Type B pancreatic cell (in vitro differentiated cells): Measurements from ENCODE around the gene TRIO. TPM values are rescaled to one million over a fixed set of nuclear protein-coding genes. Genes with fewer than 3 reads are reported as not detected.

Source experiments
- DNase-seq: peaks from one replicate; pipeline ENCODE4 v3.0.0; 2021; ENCODE audit warnings: mixed read lengths; ENCODE audit not compliant: unreplicated experiment; ENCODE audit errors: extremely low spot score
- H3K27ac Mint-ChIP-seq: 2 replicates; pipeline ENCODE4 v1.8.0; 2021; ENCODE audit warnings: mild to moderate bottlenecking, mixed read lengths
- H3K27me3 Mint-ChIP-seq: 2 replicates; pipeline ENCODE4 v1.8.0; 2021; ENCODE audit warnings: mixed read lengths
- H3K36me3 Mint-ChIP-seq: 2 replicates; pipeline ENCODE4 v1.8.0; 2021; ENCODE audit warnings: mixed read lengths
- H3K4me1 Mint-ChIP-seq: one replicate; pipeline ENCODE4 v1.8.0; 2021; ENCODE audit warnings: mixed read lengths; ENCODE audit not compliant: unreplicated experiment
- H3K4me3 Mint-ChIP-seq: 2 replicates; pipeline ENCODE4 v1.8.0; 2021; ENCODE audit warnings: mild to moderate bottlenecking, mixed read lengths
- H3K9me3 Mint-ChIP-seq: 2 replicates; pipeline ENCODE4 v1.8.0; 2021; ENCODE audit warnings: mixed read lengths
- total RNA-seq: library from RNA; stranded (reverse); gene quantifications from 2 replicates; pipeline ENCODE4 v1.2.1, GENCODE V29; 2021; ENCODE audit warnings: low replicate concordance
- TF ChIP-seq, protein P1 (sequence below): fragments of 200-600 bp; sonication (generic); conservative IDR thresholded peaks from 2 replicates; pipeline ENCODE4 v1.5.0; 2021; ENCODE audit warnings: antibody characterized with exemption, mild to moderate bottlenecking

The TRIO gene
- total RNA-seq, 1 donor from 2014 or later: 145 TPM

DNA sequence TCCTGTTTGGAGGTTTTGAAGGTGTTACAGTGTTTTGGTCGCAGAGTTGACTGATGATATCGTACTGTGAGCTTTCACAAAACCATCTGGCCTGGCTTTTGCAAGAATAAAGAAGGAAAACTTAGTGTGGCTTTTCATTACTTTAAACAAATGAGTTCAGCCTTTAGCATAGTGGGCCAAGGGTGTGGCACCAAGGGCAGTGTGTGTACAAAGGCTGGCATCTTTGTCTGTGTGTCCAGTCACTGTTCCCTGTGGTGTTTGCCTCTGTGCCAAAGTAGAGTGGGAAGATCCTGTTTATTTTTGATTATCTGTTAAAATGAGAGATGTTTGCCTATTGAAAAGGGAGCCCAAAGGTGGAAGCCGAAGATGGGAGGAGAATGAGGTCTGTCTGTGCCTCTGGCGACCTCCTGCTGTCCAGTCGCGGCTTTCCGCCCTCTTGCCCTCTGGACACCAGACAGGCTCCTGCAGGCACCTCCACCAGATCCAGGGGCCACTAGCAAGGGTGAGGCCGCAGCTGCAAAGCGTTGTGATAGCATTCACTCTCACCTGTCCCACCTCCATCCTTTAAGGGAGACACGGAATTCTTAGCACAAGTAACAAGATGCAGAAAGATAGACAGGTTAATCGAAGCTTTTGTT lies 113.7 kb downstream of the TRIO start:
- H3K4me1 Mint-ChIP-seq: peaks cover 56% of the 10 kb centered on the region
- H3K9me3 Mint-ChIP-seq: peaks cover 6% of the 10 kb centered on the region
- no peak overlapping the region for H3K4me3 Mint-ChIP-seq
- peaks cover 9% of the 10 kb centered on the region for H3K36me3 Mint-ChIP-seq
- H3K27me3 Mint-ChIP-seq: no peaks in the 10 kb centered on the region
- TF ChIP-seq, protein P1, sequence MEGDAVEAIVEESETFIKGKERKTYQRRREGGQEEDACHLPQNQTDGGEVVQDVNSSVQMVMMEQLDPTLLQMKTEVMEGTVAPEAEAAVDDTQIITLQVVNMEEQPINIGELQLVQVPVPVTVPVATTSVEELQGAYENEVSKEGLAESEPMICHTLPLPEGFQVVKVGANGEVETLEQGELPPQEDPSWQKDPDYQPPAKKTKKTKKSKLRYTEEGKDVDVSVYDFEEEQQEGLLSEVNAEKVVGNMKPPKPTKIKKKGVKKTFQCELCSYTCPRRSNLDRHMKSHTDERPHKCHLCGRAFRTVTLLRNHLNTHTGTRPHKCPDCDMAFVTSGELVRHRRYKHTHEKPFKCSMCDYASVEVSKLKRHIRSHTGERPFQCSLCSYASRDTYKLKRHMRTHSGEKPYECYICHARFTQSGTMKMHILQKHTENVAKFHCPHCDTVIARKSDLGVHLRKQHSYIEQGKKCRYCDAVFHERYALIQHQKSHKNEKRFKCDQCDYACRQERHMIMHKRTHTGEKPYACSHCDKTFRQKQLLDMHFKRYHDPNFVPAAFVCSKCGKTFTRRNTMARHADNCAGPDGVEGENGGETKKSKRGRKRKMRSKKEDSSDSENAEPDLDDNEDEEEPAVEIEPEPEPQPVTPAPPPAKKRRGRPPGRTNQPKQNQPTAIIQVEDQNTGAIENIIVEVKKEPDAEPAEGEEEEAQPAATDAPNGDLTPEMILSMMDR: no peak
- H3K27ac Mint-ChIP-seq: no peak overlapping the region
- no peak for DNase-seq

DNA sequence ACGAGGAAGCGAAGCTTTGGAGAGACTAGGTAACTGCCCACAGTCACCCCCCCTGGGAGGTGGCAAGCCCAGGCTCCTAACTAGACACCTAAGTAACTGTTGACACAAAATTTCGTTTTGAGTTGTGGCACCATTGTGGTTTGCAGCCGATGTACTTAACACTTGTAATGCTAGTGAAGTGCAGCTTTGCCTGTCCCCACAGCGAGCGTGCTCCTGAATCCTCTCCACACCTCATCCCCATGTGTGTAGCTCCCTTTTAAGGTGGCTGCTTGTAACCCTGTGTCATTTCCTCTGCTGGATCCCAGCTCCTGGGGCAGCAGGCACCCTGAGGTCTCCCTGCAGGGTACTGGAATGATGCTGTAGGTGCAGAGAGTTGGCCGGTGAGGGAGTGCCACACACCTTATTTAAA lies 114.9 kb downstream of the TRIO start:
- H3K27me3 Mint-ChIP-seq: no peaks in the 10 kb centered on the region
- peaks cover 60% of the 10 kb centered on the region for H3K4me1 Mint-ChIP-seq
- DNase-seq: no peak
- H3K4me3 Mint-ChIP-seq: no peak overlapping the region
- no peak overlapping the region for H3K27ac Mint-ChIP-seq
- peaks cover 9% of the 10 kb centered on the region for H3K36me3 Mint-ChIP-seq
- TF ChIP-seq, protein P1: no peak
- H3K9me3 Mint-ChIP-seq: peaks cover 6% of the 10 kb centered on the region

DNA sequence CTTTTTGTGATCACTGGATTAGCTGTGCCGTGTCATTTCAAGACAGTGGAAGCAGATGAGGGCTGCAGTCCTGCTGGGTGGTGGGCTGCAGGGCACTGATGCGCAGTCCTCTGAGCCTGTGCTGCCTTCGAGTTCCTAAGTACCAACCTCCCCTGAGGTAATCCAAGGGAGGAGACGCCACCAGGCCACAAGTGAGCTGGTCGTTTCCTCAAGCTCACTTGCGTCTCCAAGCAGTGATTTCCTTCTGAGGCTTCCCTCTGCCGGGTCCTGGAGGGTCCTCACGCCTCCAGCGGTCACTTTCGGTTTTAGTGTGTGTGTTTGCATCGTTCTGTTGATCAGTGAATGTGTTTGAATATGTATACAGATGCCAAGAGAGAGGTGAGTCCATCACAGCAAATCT lies 115.7 kb downstream of the TRIO start:
- DNase-seq: no peak
- TF ChIP-seq, protein P1: peak; percentile 62
- H3K27ac Mint-ChIP-seq: no peak overlapping the region
- peaks cover 68% of the 10 kb centered on the region for H3K4me1 Mint-ChIP-seq
- no peak overlapping the region for H3K4me3 Mint-ChIP-seq
- H3K27me3 Mint-ChIP-seq: no peaks in the 10 kb centered on the region
- H3K36me3 Mint-ChIP-seq: peaks cover 9% of the 10 kb centered on the region
- H3K9me3 Mint-ChIP-seq: peaks cover 6% of the 10 kb centered on the region

DNA sequence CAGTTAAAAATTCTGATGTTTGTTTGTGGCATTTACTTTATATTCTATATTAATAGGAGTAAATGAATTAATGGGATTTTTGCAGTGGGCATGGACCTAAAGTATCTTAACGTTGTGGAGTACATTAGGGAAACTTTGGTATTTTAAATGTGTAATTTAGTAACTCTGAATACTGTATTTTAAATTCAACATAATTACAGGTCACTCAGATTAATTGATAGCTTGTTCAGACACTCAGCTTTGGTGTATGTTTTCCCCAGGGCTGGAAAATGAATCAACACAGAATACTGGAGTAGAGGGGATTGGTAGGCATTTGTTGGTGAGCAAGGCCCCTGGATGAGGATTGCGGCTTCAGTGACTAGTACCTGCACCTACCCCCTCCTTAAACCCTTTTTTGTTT lies 117.5 kb downstream of the TRIO start:
- H3K9me3 Mint-ChIP-seq: peaks cover 6% of the 10 kb centered on the region
- H3K4me1 Mint-ChIP-seq: peaks cover 77% of the 10 kb centered on the region
- H3K27me3 Mint-ChIP-seq: no peaks in the 10 kb centered on the region
- no peak overlapping the region for H3K27ac Mint-ChIP-seq
- peaks cover 6% of the 10 kb centered on the region for H3K36me3 Mint-ChIP-seq
- TF ChIP-seq, protein P1: no peak
- no peak overlapping the region for H3K4me3 Mint-ChIP-seq
- no peak for DNase-seq

DNA sequence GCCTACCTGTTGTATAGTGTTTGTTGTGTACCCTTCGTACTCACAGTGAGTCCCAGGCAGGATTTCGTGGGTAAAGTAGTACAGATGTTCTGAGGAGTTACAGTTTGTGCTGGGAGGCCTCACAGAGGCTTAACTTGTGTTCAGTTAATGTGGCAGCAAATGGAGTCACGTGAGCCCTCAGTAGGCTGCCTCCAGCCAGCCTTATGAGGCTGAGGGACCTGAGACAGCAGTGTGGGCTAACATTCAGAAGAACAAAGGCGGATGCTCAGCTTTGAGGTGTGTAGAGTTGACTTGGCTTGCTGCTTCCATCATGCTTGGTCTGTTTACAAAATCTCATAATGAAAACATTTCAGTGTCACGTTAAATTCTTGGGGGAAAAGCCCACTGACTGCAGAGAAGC lies 118.1 kb downstream of the TRIO start:
- H3K4me1 Mint-ChIP-seq: peaks cover 76% of the 10 kb centered on the region
- no peaks in the 10 kb centered on the region for H3K27me3 Mint-ChIP-seq
- peaks cover under 1% of the 10 kb centered on the region for H3K36me3 Mint-ChIP-seq
- TF ChIP-seq, protein P1: no peak
- H3K9me3 Mint-ChIP-seq: peaks cover under 1% of the 10 kb centered on the region
- H3K4me3 Mint-ChIP-seq: no peak overlapping the region
- no peak for DNase-seq
- peak overlapping the region; percentile 32 for H3K27ac Mint-ChIP-seq
